NCI-H69 (cell line): Measurements from ENCODE around the gene ITIH3.
A peak's percentile ranks its signal among the peaks of the same experiment; 100 is the strongest.
"Not testable (repeated sequence)": the region's sequence is repeated elsewhere in the genome, so short reads cannot be mapped to it uniquely, and the experiment has no call there.

Experiments used
- DNase-seq: peaks from one replicate; lab custom pipeline; 2025; lab: John Stamatoyannopoulos, UW

The ITIH3 gene, protein sequence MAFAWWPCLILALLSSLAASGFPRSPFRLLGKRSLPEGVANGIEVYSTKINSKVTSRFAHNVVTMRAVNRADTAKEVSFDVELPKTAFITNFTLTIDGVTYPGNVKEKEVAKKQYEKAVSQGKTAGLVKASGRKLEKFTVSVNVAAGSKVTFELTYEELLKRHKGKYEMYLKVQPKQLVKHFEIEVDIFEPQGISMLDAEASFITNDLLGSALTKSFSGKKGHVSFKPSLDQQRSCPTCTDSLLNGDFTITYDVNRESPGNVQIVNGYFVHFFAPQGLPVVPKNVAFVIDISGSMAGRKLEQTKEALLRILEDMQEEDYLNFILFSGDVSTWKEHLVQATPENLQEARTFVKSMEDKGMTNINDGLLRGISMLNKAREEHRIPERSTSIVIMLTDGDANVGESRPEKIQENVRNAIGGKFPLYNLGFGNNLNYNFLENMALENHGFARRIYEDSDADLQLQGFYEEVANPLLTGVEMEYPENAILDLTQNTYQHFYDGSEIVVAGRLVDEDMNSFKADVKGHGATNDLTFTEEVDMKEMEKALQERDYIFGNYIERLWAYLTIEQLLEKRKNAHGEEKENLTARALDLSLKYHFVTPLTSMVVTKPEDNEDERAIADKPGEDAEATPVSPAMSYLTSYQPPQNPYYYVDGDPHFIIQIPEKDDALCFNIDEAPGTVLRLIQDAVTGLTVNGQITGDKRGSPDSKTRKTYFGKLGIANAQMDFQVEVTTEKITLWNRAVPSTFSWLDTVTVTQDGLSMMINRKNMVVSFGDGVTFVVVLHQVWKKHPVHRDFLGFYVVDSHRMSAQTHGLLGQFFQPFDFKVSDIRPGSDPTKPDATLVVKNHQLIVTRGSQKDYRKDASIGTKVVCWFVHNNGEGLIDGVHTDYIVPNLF

DNA sequence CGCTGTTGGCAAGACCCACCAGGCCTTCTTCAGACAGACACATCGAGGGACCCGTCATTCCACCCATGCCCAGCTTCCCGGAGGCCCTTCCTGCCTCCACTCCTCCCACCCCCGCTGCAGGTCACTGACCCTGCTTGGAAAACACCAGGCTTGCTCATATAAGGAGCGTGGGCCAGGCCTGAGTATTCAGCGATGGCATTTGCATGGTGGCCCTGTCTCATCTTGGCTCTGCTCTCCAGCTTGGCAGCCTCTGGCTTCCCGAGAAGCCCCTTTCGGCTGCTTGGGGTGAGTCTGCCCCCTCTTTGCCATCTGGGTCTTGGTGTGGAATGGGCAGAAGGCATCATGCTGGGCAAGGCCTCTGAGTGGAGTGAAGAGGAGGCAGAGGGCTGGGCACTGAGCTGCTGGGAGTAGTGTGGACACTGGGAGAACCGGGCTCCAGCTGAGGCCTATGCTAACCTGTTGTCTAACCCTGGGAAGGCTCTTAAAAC lies at the start of gene ITIH3:
ITIH3 (plus strand) TSS at position 185 of the 488 bp plus-strand sequence; CDS start at position 193, 8 bp downstream.
- no peak for DNase-seq

DNA sequence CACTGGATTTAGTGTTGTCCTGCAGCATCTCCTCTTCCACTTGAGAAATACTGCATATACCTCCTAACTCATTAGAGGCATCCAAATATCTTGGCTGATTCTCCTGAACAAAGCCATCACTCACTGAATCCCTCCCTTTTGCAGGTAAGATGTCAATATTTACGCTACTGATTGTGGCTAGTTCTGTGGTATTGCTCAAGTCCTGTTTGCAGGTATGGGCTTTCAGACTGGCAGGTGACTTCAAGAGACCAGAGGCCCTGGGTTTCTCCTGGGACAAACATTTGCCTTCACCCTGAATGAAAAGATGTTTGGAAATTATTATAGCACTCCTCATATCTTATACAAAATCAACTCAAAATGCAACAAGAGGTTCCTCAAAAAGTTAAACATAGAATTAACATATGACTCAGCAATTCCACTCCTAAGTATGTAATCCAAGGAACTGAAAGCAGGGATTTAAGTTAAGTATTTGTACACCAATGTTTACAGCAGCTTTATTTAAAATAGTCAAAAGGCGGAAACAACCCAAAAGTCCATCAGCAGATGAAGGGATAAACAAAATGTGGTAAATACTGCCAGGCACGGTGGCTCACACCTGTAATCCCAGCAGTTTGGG lies 42.4 kb upstream of the ITIH3 start:
- DNase-seq = no peak

DNA sequence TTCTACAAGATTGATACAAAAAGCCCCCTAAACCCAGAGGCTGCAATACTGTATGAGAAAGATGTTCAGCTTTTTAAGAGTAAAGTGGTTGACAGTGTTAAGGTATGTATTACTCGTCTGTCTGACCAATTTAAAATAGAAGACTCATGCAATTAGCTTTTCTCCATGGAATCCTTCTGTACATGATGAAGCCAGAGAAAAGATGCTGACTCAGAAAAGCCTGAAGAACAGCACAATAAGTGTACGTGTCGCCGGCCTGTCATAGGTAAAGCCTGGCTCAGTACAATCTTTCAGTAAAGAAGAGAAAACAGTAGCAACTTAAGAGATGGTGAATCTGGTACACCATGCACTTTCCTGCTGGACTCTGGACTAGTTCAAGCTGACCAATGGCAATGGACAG lies 40.2 kb upstream of the ITIH3 start:
- DNase-seq = no peak

DNA sequence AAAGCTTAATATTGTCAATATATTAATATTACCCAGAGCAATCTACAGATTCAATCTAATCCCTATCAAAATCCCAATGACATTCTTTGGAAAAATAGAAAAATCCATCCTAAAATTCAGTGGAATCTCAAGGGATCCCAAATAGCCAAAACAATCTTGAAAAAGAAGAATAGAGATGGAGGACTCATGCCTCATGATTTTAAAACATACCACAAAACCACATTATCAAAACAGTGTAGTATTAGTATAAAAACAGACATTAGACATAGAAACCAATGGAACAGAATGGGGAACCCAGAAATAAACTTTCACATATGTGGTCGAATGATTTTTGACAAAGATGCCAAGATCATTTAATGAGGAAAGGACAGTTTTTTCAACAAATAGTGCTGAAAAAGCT lies 38.5 kb upstream of the ITIH3 start:
- no peak for DNase-seq

DNA sequence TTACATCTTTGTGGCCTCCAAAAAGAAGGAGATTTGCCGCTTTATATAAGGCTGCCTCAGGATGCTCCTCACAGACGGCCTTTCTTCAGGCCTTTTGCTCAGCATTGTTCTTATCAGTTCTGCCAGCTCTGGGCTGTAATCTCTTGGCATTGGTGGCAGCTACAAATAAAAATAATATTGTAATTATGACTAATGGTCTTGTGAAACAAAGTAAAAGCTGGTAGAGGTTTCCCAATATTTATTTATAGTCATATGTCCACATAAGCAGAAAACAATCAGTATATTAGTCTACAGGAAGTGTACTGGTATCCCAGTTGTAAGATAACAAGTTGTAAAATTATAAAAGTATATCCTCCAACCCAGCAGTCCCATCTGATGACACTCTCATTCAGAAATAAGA lies 31.1 kb upstream of the ITIH3 start:
- no peak for DNase-seq

DNA sequence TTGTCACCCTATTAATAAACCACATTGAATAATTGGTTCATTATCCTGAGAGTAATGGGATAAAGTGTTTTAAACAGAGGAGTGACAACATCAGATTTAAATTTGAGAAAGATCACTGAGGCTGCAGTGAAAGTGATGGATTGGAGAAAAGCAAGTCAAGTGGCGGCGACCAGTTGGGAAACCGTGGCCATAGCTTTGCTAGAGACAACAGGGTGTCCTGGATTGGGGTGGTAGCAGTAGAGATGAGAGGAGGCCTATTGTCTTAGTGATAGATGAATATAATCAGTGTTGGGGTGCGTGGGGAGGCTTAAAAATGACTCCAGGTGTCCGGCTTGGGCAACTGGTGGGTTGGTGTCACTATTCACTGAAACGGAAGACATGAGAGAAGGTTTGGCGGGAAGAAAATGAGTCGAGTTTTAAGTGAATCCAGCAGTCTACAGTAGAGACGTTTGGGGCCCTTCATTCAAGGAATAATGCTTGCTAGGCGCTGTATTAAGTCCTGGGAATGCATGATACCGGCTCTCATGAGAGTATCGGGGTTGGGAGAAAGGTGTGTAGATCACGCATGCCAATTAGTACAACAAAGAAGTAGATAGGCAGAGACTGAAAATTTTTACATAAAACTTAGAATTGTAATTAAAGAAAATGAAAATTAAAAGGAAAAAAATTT lies 24.7 kb upstream of the ITIH3 start:
- DNase-seq = peak; percentile 30

DNA sequence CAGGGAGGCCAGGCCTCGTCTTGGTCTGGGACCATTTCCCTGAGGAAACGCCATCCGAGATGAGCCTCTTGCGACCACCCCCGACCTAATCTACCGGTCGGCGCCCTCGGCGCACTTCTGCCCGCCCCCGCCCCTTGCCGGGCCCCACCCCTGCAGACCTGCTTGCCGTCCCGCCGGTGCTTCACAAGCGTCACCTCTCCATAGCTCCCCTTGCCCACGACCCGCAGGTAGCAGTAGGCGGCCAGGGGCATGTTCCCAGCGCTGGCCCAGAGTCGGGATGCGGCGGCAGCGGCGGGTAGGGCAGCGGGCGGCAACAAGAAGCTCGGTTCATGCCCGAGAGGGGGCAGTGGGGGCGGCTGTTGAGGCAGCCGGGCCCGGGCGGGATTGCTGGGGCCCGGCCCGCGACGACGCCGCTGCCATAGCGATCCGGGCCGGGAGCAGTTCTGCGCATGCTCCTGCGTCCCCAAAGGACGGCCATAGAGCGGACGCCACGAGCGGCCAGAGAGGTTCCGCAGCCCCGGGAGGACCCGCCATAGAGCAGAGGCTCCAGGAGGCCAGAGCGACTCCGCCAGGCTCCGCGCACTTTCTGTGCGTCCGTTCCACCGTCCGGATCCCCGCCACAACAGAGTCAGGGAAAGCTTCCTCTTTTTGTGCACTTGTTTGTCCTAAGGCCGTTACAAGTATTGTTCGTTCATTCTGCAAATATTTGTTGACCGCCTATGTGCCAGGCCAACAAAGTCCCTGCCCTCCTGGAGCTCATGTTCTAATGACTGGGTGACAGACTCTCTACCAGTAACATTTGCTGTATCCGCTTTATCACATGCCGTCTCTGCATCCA lies 23.9 kb upstream of the ITIH3 start, which contains the start of gene NEK4:
NEK4 (minus strand) TSS at position 445 of the 838 bp plus-strand sequence; CDS start at position 251, 194 bp downstream.
- peak; percentile 93 for DNase-seq

DNA sequence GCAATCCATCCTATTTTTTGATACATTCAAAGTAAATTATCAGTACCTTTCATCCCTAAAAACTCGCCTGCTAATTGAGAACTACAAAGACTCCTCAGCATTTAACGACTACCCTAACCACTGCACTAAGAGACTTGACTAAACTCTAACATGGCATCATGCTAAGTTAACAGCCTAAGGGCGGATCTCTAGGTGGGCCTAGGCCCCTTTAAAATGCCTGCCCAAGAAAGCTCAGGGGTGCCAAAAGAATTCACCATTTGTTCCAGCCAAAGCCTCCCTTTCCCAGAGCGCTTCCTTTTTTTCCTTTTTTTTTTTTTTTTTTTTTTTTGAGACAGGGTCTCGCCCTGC lies 23.3 kb upstream of the ITIH3 start:
- DNase-seq = peak; percentile 61

DNA sequence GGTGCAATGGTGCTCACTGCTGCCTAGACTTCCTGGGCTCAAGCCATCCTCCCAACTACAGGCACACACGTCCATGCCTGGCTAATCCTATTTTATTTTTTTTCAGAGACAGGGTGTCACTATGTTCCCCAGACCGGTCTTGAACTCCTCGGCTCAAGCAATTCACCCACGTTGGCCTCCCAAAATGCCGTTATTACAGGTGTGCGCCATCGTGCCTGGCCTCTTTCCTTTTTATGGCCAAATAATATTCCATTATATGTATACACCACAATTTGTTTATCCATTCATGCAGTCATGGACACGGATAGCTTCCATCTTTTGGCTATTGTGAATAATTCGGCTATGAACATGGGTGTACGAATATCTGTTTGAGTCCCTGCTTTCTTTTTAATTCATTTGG lies 22.9 kb upstream of the ITIH3 start:
- no peak for DNase-seq

DNA sequence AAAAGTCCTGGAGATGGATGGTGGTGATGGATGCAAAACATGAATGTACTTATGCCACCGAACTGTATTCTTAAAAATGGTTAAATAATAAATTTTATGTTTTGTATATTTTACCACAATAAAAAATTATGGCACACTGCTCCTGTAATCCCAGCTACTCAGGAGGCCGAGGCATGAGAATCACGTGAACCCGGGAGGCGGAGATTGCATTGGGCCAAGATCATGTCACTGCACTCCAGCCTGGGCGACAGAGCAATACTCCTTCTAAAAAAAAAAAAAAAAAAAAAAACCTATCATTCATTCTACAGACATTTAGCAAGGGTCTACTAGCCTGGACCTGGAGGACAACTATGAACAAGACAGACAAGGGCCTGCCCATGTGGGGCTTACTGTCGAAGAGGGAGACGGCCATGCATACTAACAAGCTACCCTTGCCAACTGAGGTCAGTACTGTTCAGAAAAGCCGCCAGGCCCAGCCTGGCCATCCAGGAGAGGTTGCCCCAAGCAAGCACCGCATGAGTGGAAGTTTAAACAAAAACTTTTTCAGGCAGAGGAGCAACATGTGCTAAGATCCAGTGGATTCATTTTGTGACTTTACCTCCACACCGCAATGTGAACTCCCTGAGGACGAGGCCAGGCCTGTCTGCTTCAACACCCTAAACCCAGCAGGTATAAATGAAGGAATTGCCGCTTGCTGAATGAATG lies 21.1 kb upstream of the ITIH3 start:
- no peak for DNase-seq

DNA sequence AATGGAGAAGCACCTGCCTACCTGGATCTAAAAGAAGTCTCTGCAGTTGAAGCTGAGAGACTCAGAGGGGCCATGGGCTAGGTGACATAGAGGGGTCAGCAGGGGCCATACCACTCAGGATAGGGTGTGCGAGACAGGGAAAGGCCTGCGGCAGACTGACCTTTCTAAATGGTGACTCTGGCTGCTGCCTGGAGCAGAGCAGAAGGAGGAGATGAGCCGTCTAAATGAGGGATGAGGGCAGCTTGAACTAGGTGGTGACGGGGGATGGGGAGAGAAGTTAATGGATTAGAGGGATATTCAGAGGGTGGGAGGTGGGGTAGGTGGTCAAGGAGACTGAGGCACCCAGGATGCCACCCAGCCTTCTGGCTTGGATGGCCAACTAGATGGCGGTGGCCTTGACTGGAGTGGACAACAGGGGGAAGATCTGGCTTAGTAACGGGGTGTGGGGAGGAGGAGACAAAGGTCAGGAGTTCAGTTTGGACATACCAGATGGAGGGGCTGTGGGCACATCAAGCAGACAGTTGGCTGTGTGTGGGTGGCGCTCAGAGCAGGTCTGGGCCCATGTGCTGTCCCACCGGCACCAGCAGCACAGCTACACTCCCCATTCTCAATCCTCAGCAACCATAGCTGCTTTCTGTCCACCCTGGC lies 20.4 kb upstream of the ITIH3 start:
- no peak for DNase-seq

DNA sequence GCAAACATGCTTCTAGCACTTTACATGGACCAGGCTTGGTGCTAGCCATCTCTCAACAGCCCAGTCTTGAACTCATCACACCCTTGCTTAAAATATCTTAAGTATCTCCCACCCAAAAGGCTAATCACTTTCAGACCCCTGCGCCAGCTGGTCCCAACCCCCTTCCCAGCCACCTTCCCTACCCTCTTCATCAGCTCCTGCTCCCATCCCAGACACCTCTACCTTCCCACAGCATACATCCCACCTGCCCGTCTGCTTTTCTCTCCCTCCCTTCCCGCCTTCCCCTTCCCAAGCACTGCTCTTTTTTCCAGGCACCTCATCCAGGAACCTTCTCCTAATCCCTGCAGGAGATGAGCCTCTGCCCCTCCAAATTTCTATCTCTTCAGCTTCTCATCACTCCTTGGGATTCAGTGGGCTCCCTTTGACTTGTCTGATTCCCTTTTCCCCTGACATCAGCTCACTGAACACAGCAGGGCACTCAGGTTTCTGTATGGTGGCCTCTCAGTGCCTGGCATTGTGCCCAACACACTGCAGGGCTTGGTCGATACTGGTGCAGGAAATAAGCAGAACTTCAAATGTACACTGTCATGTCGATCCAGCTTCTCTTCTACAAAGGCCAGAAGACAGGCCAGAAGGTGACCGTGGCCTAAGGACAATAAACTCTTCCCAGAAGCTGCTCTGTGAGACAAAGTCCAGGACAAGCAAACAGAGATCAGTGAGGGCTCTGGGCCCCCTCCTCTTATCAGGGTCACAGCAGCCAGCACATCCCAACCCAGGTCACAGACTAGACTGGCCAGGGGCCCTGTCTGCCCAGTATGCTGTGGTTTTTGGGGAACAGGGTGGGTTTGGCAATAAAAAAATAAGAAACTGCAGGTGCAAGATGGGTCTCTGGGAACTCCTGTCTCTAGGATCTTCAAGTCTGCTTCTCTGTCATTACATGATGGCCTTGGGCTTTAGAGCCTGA lies 19.4 kb upstream of the ITIH3 start:
- DNase-seq = peak; percentile 38

DNA sequence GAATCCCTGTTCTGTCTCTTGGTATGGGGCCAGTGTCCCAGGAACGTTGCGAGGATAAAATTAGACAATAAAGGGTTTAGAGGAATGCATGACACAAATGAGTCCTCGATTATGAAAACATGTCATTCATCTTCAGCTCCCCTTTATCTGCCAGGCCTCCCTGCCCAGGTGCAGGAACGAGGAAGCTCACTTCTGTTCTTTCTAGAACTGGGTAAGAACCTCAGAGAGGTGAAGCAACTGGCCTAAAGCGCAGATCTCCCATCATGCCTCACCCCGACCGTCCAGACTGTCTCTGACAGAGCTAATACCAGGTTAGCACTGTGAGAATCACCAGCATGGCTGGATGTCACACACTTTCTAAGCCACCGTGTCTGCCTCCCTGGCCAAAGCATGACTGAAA lies 18.7 kb upstream of the ITIH3 start:
- DNase-seq = no peak

DNA sequence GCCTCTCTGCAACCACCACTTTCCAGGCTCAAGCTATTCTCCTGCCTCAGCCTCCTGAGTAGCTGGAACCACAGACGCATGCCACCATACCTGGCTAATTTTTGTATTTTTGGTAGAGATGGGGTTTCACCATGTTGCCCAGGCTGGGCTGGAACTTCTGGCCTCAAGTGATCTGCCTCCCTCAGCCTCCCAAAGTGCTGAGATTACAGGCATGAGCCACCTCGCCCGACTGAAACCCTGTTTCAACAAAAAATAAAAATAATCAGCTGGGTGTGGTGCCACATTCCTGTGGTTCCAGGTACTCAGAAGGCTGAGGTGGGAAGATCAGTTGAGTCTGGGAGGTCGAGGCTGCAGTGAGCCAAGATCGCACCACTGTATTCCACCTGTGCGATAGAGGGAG lies 18.1 kb upstream of the ITIH3 start:
- DNase-seq = not testable (repeated sequence)

DNA sequence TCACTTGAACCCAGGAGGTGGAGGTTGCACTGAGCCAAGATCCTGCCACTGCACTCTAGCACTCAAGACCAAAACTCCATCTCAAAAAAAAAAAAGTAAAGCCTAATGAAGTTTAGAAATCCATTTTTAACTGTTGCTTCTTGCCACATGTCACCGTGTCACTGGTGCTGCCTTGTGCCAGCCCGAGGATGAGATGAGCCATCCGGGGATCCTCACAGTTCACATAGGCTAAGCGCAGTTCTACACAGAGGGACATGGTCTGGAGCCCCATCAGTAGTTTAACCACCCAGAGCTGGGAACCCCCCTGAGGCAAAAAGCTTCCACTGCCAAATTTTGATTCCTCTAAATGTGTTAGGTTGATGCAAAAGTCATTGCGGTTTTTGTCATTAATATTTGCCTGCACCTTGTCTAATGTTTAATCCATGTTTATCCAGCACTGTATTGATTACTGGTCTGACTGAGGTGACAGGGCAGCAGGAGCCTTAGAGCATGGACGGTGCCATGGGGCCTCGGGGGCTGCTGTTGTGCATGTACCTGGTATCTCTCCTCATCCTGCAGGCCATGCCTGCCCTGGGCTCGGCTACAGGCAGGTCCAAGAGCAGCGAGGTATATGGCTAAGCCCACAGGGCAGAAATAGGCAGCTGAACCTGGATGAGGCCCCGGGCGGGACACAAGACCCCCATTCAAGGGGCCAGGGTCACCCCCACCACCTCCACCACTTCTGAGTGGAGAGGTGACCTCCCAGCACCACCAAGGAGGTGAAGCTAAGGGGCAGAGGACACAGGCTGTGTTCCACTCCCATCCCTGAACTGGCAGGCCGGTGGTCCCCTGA lies 17.3 kb upstream of the ITIH3 start, which contains the start of gene ITIH1:
ITIH1 (plus strand) TSS at position 473 of the 832 bp plus-strand sequence; CDS start at position 490, 17 bp downstream.
- no peak for DNase-seq

DNA sequence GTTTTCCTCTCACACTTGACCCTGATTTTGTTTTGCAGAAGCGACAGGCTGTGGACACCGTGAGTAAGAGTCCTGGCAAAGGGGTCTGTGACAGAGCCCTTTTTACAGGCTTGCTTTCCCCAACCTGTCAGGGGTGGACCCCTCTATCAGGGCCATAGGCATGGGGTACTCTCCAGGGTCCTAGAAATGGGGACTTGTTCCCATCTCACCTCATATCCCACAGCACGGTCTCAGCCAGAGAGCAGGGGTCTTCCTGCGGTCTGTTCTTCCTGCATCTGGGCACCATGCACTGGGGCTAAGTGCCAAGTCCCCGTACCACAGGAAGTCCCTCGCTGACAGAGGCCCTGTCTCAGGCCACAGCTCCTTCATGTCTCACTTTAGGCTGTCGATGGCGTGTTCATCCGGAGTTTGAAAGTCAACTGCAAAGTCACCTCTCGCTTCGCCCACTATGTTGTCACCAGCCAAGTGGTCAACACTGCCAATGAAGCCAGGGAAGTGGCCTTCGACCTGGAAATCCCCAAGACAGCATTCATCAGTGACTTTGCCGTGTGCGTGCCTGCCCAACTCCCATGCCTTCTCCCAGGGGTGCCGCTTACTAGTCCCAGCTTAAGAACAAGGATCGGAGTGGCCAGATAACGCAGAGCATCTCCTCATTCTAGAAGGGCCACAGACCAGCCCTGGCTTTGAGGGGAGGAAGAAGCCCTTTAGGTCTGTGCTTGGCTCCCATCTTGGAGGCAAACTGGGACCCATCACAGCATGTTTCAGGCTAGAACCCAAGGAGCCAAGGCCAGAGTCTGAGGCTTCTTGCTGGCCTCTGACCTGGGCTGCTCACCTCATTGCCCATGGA lies 16.4 kb upstream of the ITIH3 start:
- no peak for DNase-seq
